ENCODE data around the gene AGBL3.
A peak's percentile ranks its signal among the peaks of the same experiment; 100 is the strongest.
"Not testable (repeated sequence)": the region's sequence is repeated elsewhere in the genome, so short reads cannot be mapped to it uniquely, and the experiment has no call there.

The AGBL3 gene

GRCh38 chr7:134948736-134949135, 37.6 kb upstream of the AGBL3 start:
- Mint-ChIP-seq H3K9me3 (no peaks in the 10 kb centered on the region), H3K27ac (no peak overlapping the region), H3K4me1 (ENCODE audit: low read depth) (peaks cover 13% of the 10 kb centered on the region), H3K27me3 (no peaks in the 10 kb centered on the region), H3K4me3 (no peak overlapping the region), H3K36me3 (ENCODE audit: low read depth) (no peaks in the 10 kb centered on the region)
- no peak for DNase-seq

DNA sequence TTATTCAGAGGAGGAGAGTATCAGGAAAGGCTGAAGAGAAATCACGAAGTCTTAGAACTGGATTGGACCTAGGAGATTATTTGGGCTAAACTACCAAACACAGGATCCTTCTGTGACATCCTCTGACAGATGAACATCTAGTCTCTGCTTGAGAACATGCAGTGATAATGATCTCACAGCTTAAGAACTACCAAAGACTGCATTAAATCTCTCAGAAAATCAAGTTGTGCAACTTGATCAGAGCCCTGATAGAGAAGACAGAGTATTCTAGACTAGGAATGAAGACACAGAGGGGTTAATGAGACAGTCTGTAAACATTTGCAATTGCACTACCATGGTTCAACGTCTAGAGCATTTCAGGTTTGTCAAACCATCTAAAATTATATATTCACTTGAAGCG, 37.1 kb upstream of the AGBL3 start:
- Mint-ChIP-seq H3K4me1 (ENCODE audit: low read depth) (peaks cover 13% of the 10 kb centered on the region), H3K27ac (no peak overlapping the region), H3K4me3 (no peak overlapping the region), H3K27me3 (no peaks in the 10 kb centered on the region), H3K9me3 (no peaks in the 10 kb centered on the region), H3K36me3 (ENCODE audit: low read depth) (no peaks in the 10 kb centered on the region)
- DNase-seq: no peak

GRCh38 chr7:134954197-134955082, 31.9 kb upstream of the AGBL3 start:
- no peak for DNase-seq

GRCh38 chr7:134957005-134957404, 29.3 kb upstream of the AGBL3 start:
- Mint-ChIP-seq H3K27ac (no peak overlapping the region), H3K4me3 (no peak overlapping the region), H3K27me3 (no peaks in the 10 kb centered on the region), H3K9me3 (no peaks in the 10 kb centered on the region), H3K4me1 (ENCODE audit: low read depth) (peaks cover 4% of the 10 kb centered on the region), H3K36me3 (ENCODE audit: low read depth) (no peaks in the 10 kb centered on the region)
- DNase-seq: no peak

More at GRCh38 chr7:134954197-134955082, 31.9 kb upstream of the AGBL3 start:
- Mint-ChIP-seq H3K36me3 (ENCODE audit: low read depth) (no peaks in the 10 kb centered on the region), H3K4me1 (ENCODE audit: low read depth) (peaks cover 4% of the 10 kb centered on the region), H3K27ac (no peak overlapping the region), H3K4me3 (no peak overlapping the region), H3K27me3 (no peaks in the 10 kb centered on the region), H3K9me3 (no peaks in the 10 kb centered on the region)

DNA sequence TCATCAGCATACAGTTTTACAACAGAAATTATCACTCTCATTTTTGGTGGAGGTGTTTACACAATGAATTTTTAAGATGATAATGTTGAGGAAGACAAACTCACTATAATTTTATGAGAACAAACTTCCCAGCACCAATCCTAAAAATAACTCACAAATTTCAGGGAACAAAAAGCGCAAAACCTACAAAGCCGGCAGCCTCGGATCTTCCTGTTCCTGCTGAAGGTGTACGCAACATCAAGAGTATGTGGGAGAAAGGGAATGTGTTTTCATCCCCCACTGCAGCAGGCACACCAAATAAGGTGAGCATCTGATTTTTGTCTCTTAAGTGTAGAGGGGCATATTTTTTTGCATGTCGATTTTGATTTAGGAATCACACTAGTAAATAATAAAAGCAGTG, 26.5 kb upstream of the AGBL3 start:
- Mint-ChIP-seq H3K27ac (no peak overlapping the region), H3K4me1 (ENCODE audit: low read depth) (no peaks in the 10 kb centered on the region), H3K9me3 (no peaks in the 10 kb centered on the region), H3K4me3 (no peak overlapping the region), H3K27me3 (peaks cover 9% of the 10 kb centered on the region), H3K36me3 (ENCODE audit: low read depth) (no peaks in the 10 kb centered on the region)
- DNase-seq: no peak

DNA sequence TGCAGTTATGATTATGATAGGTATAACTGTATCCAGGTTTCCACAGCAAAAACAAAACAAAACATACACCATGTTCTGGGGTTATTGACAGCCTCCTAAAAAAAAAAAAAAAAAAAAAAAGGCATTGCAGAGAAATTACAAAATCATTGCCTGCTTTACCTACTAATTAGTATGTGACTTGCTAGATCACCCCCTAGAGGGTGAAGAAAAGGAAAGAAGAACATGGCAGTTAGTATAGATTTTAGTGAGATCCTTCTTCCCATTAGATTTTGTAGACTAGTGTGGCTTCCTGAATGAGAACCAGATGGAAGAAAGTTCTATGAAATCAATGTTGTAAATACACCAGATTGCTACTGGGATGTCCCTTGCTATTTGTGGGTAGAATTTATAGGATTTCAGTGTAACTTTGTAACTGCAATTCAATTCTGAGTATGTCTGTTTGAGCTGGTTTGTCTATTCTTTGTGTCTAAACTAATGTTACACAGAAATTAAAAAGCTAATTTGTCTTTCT, 24.0 kb upstream of the AGBL3 start:
- Mint-ChIP-seq H3K4me1 (ENCODE audit: low read depth) (no peaks in the 10 kb centered on the region), H3K27ac (no peak overlapping the region), H3K4me3 (no peak overlapping the region), H3K36me3 (ENCODE audit: low read depth) (no peaks in the 10 kb centered on the region), H3K27me3 (peaks cover 9% of the 10 kb centered on the region), H3K9me3 (no peaks in the 10 kb centered on the region)
- no peak for DNase-seq

- DNase-seq: no peak
- H3K4me1 Mint-ChIP-seq (ENCODE audit: low read depth): no peaks in the 10 kb centered on the region
- no peak overlapping the region for H3K4me3 Mint-ChIP-seq
- peaks cover 9% of the 10 kb centered on the region for H3K27me3 Mint-ChIP-seq
- H3K27ac Mint-ChIP-seq: no peak overlapping the region
- H3K9me3 Mint-ChIP-seq: no peaks in the 10 kb centered on the region
- H3K36me3 Mint-ChIP-seq (ENCODE audit: low read depth): no peaks in the 10 kb centered on the region
Measured at GRCh38 chr7:134963036-134963435, 23.3 kb upstream of the AGBL3 start.

- no peaks in the 10 kb centered on the region for H3K36me3 Mint-ChIP-seq (ENCODE audit: low read depth)
- H3K27me3 Mint-ChIP-seq: peaks cover 9% of the 10 kb centered on the region
- no peak overlapping the region for H3K27ac Mint-ChIP-seq
- H3K4me3 Mint-ChIP-seq: no peak overlapping the region
- no peak for DNase-seq
- no peaks in the 10 kb centered on the region for H3K4me1 Mint-ChIP-seq (ENCODE audit: low read depth)
- H3K9me3 Mint-ChIP-seq: no peaks in the 10 kb centered on the region
Measured at GRCh38 chr7:134966691-134967090, 19.6 kb upstream of the AGBL3 start.

DNA sequence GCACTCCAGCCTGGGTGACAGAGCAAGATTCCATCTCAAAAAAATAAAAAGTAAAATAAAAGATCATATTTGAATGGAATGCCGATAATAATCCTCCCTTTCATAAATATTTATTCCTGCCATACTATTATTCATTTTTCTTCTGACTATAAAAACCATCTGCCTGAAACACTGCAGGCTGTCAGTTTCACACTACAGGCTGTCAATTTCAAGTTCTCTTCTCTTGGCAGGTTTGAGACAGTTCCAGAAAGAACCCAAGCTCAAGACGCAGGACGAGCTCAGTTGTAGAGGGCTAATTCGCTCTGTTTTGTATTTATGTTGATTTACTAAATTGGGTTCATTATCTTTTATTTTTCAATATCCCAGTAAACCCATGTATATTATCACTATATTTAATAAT, 18.2 kb upstream of the AGBL3 start:
- no peaks in the 10 kb centered on the region for H3K4me1 Mint-ChIP-seq (ENCODE audit: low read depth)
- H3K9me3 Mint-ChIP-seq: no peaks in the 10 kb centered on the region
- H3K27me3 Mint-ChIP-seq: peaks cover 13% of the 10 kb centered on the region
- no peak for DNase-seq
- H3K4me3 Mint-ChIP-seq: no peak overlapping the region
- no peak overlapping the region for H3K27ac Mint-ChIP-seq
- H3K36me3 Mint-ChIP-seq (ENCODE audit: low read depth): no peaks in the 10 kb centered on the region

GRCh38 chr7:134981645-134982044, 4.7 kb upstream of the AGBL3 start:
- not testable (repeated sequence) for H3K4me3 Mint-ChIP-seq; DNase-seq; H3K36me3 Mint-ChIP-seq (ENCODE audit: low read depth); H3K9me3 Mint-ChIP-seq; H3K27me3 Mint-ChIP-seq; H3K27ac Mint-ChIP-seq
- peaks cover 12% of the 10 kb centered on the region for H3K4me1 Mint-ChIP-seq (ENCODE audit: low read depth)

DNA sequence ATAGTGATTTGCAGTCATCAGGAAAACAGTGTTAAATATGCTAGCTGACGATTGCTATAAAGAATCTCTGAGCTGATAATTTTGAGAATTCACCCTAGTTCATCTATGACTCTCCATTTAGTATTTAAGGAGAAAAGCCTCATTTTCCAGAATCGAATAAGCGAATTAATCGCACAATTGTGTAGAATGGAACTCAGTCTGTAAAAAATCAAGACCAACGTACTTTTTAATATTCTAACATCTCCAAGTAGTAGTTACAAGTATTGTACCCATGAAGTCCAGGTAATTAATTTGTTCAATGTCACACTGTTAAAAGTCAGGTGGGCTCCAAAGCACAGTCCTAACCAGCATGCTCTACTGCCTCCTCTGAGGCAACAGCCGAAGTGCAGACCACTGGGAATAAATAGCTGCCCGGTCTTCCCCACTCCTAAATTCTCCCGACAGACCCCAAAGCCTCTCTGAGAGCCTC, 380 bp upstream of the AGBL3 start:
- no peak for DNase-seq
- Mint-ChIP-seq H3K4me1 (ENCODE audit: low read depth) (peaks cover 32% of the 10 kb centered on the region), H3K4me3 (peak overlapping the region; percentile 87), H3K36me3 (ENCODE audit: low read depth) (peaks cover 35% of the 10 kb centered on the region), H3K27ac (peak overlapping the region; percentile 98), H3K27me3 (no peaks in the 10 kb centered on the region), H3K9me3 (no peaks in the 10 kb centered on the region)

DNA sequence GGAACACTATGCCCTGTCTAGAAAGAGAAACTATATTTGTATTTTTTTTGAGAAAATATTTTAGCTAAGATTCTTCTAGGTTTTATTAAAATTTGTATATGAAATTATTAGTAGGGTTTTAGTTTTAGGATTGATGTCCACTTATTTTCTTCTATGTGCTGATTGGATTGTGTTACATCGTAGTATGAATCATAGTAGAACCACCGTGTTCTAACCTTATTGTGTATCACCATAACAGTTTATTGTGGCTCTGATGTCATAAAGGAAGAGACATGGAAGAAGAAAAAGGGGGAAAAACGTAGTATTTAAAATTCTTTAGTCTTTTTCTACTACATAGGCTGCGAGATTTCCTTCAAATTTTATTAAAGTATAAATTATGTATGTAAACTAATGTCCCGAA, 1.9 kb downstream of the AGBL3 start:
- Mint-ChIP-seq H3K36me3 (ENCODE audit: low read depth) (peaks cover 54% of the 10 kb centered on the region), H3K4me3 (peak overlapping the region; percentile 31), H3K27me3 (no peaks in the 10 kb centered on the region), H3K9me3 (no peaks in the 10 kb centered on the region), H3K27ac (no peak overlapping the region), H3K4me1 (ENCODE audit: low read depth) (peaks cover 53% of the 10 kb centered on the region)
- no peak for DNase-seq

DNA sequence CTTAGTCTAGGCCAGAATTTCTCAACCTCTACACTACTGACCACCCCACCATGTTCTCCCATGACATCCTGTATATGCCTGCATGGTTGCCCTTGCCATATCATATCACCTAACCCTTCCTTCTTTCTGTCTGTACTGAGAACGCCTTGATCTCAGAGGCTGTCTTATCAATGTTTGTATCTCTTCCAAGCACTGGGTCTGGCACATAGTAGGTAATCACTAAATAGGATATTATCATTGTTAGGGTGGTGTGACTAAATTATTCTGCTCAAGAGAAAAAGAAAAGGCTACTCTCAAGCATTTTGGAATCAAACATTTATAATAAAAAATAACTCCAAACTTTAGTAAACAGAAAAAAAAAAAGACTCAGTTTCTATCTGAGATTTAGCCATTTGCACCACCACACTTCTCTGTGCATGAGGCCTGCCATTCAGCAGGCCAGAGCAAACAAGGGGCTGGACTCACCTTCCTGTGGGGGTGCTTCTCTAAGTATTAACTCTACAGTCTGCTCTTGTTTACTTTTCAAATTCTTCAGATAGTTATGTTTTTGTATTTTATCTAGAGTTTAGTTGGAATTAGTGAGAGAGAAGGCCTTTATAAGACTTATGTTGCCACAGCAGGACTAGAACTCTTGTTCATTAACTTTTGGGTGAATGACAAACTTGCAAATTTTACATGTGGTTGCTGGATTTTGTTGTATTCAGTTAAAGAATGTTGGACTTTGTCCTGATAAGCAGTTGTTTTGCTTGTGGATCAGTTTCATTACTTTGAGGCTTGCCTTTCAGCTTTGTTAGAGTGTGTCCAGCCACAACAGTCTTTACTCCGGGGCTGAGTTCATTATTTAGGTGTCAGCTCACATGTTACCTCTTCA, 5.4 kb downstream of the AGBL3 start:
- DNase-seq: no peak
- Mint-ChIP-seq H3K9me3 (no peaks in the 10 kb centered on the region), H3K27ac (peak overlapping the region; percentile 85), H3K36me3 (ENCODE audit: low read depth) (peaks cover 81% of the 10 kb centered on the region), H3K4me1 (ENCODE audit: low read depth) (peaks cover 71% of the 10 kb centered on the region), H3K4me3 (no peak overlapping the region), H3K27me3 (no peaks in the 10 kb centered on the region)

GRCh38 chr7:134992626-134993179, 6.4 kb downstream of the AGBL3 start:
- peaks cover 80% of the 10 kb centered on the region for H3K36me3 Mint-ChIP-seq (ENCODE audit: low read depth)
- no peak for DNase-seq
- no peaks in the 10 kb centered on the region for H3K27me3 Mint-ChIP-seq
- H3K4me1 Mint-ChIP-seq (ENCODE audit: low read depth): peaks cover 70% of the 10 kb centered on the region
- H3K9me3 Mint-ChIP-seq: no peaks in the 10 kb centered on the region
- H3K27ac Mint-ChIP-seq: peak overlapping the region; percentile 85
- H3K4me3 Mint-ChIP-seq: peak overlapping the region; percentile 15
